GM23248 (cell line): ENCODE data around the gene ALDH6A1. TPM values are rescaled to one million over a fixed set of nuclear protein-coding genes. Genes with fewer than 3 reads are reported as not detected.

ENCODE experiments used
- DNase-seq: peaks from one replicate; pipeline ENCODE4 v3.0.0-alpha.2; 2015
- H2AFZ ChIP-seq: fragments of 200-600 bp; sonication (generic); 2 replicates; pipeline ENCODE4 v1.6.1; 2016; ENCODE audit warnings: antibody characterized with exemption
- H3F3A ChIP-seq: fragments of 200-600 bp; sonication (generic); 2 replicates; pipeline ENCODE4 v1.6.1; 2016; ENCODE audit warnings: mild to moderate bottlenecking, antibody characterized with exemption, mixed run types; ENCODE audit not compliant: insufficient read depth
- H3K27ac ChIP-seq: fragments of 200-600 bp; sonication (generic); 2 replicates; pipeline ENCODE4 v1.5.1; 2016; ENCODE audit warnings: mild to moderate bottlenecking
- H3K27me3 ChIP-seq: fragments of 200-600 bp; sonication (generic); replicated peaks from 2 replicates; pipeline ENCODE4 v1.6.1; 2016; ENCODE audit warnings: mild to moderate bottlenecking; ENCODE audit not compliant: insufficient read depth
- H3K36me3 ChIP-seq: fragments of 200-600 bp; sonication (generic); 2 replicates; pipeline ENCODE4 v1.6.1; 2016; ENCODE audit warnings: low read depth, mild to moderate bottlenecking
- H3K4me1 ChIP-seq: fragments of 200-600 bp; sonication (generic); 2 replicates; pipeline ENCODE4 v1.6.1; 2016; ENCODE audit warnings: mild to moderate bottlenecking; ENCODE audit not compliant: insufficient read depth
- H3K4me2 ChIP-seq: fragments of 200-600 bp; sonication (generic); one replicate; pipeline ENCODE4 v1.6.1; 2016; ENCODE audit warnings: mild to moderate bottlenecking; ENCODE audit not compliant: unreplicated experiment
- H3K4me3 ChIP-seq: fragments of 200-600 bp; sonication (generic); 2 replicates; pipeline ENCODE4 v1.5.1; 2016; ENCODE audit warnings: mild to moderate bottlenecking
- H3K79me2 ChIP-seq: fragments of 200-600 bp; sonication (generic); 2 replicates; pipeline ENCODE4 v1.6.1; 2016; ENCODE audit warnings: mild to moderate bottlenecking; ENCODE audit not compliant: insufficient read depth
- H3K9ac ChIP-seq: fragments of 200-600 bp; sonication (generic); 2 replicates; pipeline ENCODE4 v1.6.1; 2016; ENCODE audit warnings: mild to moderate bottlenecking
- H3K9me2 ChIP-seq: fragments of 200-600 bp; sonication (generic); 2 replicates; pipeline ENCODE4 v1.6.1; 2016; ENCODE audit warnings: mixed run types, mild to moderate bottlenecking, moderate library complexity; ENCODE audit not compliant: insufficient read depth
- H3K9me3 ChIP-seq: fragments of 200-600 bp; sonication (generic); one replicate; pipeline ENCODE4 v1.6.1; 2017; ENCODE audit warnings: low read depth
- H4K20me1 ChIP-seq: fragments of 200-600 bp; sonication (generic); 2 replicates; pipeline ENCODE4 v1.6.0; 2016; ENCODE audit not compliant: insufficient read depth
- EZH2 ChIP-seq: fragments of 200-600 bp; sonication (generic); IDR thresholded peaks from 2 replicates; pipeline ENCODE4 v1.6.1; 2018; ENCODE audit warnings: antibody characterized with exemption, mild to moderate bottlenecking; ENCODE audit not compliant: insufficient read depth, poor library complexity, severe bottlenecking
- EZH2phosphoT487 ChIP-seq: fragments of 200-600 bp; sonication (generic); IDR thresholded peaks from 2 replicates; pipeline ENCODE4 v1.6.1; 2018; ENCODE audit warnings: antibody characterized with exemption, moderate library complexity, mild to moderate bottlenecking, low read depth; ENCODE audit not compliant: insufficient read depth
- WGBS, 2 experiments: methylation state at CpG; one replicate each; pipeline ENCODE4 v1.1.6; 2015 to 2017; ENCODE audit warnings: low lambda C conversion rate in 2 of 2, low coverage in 1 of 2; ENCODE audit errors: missing lambda C conversion rate in 2 of 2; 5-methylcytosine and 5-hydroxymethylcytosine counted together
- in situ Hi-C: fragments of 300-500 bp; cut with MboI; formaldehyde crosslinking; loops from 2 replicates; pipeline ENCODE4 v1.15.0; 2020
- polyA plus RNA-seq: library from polyadenylated mRNA; unstranded; fragments of >200 nt; fragmentation: Nextera tagmentation; extraction: Ambion mirVana; gene quantifications from 2 replicates; pipeline ENCODE4 v1.2.1, GENCODE V29; 2016
- total RNA-seq: library from RNA; depleted of rRNA; stranded (reverse); fragments of >200 nt; shearing (Covaris generic); gene quantifications from 2 replicates; pipeline ENCODE4 v1.2.3, GENCODE V29; 2014

Gene ALDH6A1
- total and polyA plus RNA-seq, 2 experiments from 2014 or later: 13.8 to 21.0 TPM

- no peak overlapping the region for H3K4me2 ChIP-seq
- no peaks in the 10 kb centered on the region for H3K9me2 ChIP-seq
- no peak overlapping the region for H3K4me3 ChIP-seq
- TF ChIP-seq EZH2phosphoT487 (no peak), EZH2 (no peak)
- H3K36me3 ChIP-seq: no peaks in the 10 kb centered on the region
- no peaks in the 10 kb centered on the region for H3K79me2 ChIP-seq
- H3K9ac ChIP-seq: no peak overlapping the region
- DNase-seq: no peak
- H2AFZ ChIP-seq: no peak overlapping the region
- no peaks in the 10 kb centered on the region for H3K27me3 ChIP-seq
- in situ Hi-C loops: loop anchor here (5.0 to 25.0 kb wide), 2 partner anchors 143 to 353 kb away; no protein-coding TSS in a partner anchor
- H3K4me1 ChIP-seq: no peaks in the 10 kb centered on the region
- no peak overlapping the region for H3K27ac ChIP-seq
- no peaks in the 10 kb centered on the region for H3F3A ChIP-seq
- no peaks in the 10 kb centered on the region for H3K9me3 ChIP-seq
- no peaks in the 10 kb centered on the region for H4K20me1 ChIP-seq
- 92% methylated on average over 1 of the region's 1 CpG for WGBS, 2 experiments
Measured at GRCh38 chr14:74109369-74109768, 25.1 kb upstream of the ALDH6A1 start.

GRCh38 chr14:74105381-74105780 lies 21.1 kb upstream of the ALDH6A1 start:
- Histone ChIP-seq H2AFZ (no peak overlapping the region), H3K9me3 (no peaks in the 10 kb centered on the region), H3K79me2 (no peaks in the 10 kb centered on the region), H3K4me2 (no peak overlapping the region), H3K9me2 (no peaks in the 10 kb centered on the region), H3F3A (no peaks in the 10 kb centered on the region), H3K36me3 (no peaks in the 10 kb centered on the region), H3K27me3 (no peaks in the 10 kb centered on the region), H4K20me1 (no peaks in the 10 kb centered on the region), H3K9ac (no peak overlapping the region), H3K4me1 (no peaks in the 10 kb centered on the region), H3K27ac (no peak overlapping the region), H3K4me3 (no peak overlapping the region)
- in situ Hi-C loops: loop anchor here (5.0 to 25.0 kb wide), 2 partner anchors 147 to 357 kb away; no protein-coding TSS in a partner anchor
- no peak for TF ChIP-seq EZH2phosphoT487
- TF ChIP-seq EZH2: no peak
- no peak for DNase-seq
- WGBS, 2 experiments: 99 to 100% methylated on average over 2 of the region's 2 CpGs

- TF ChIP-seq EZH2: no peak
- no peak for TF ChIP-seq EZH2phosphoT487
- Histone ChIP-seq H3F3A (no peaks in the 10 kb centered on the region), H3K9me2 (no peaks in the 10 kb centered on the region), H3K79me2 (peaks cover 32% of the 10 kb centered on the region), H3K4me1 (0 out of 2 replicates have a peak, but pooled peaks cover 7% of the 10 kb centered on the region), H3K9me3 (no peaks in the 10 kb centered on the region), H3K4me2 (no peak overlapping the region), H3K36me3 (no peaks in the 10 kb centered on the region), H3K4me3 (no peak overlapping the region), H2AFZ (no peak overlapping the region), H3K27me3 (no peaks in the 10 kb centered on the region), H3K27ac (no peak overlapping the region), H4K20me1 (no peaks in the 10 kb centered on the region), H3K9ac (no peak overlapping the region)
- in situ Hi-C loops: no loop called here
- WGBS, 2 experiments: 94 to 97% methylated on average over 8 of the region's 8 CpGs
- DNase-seq: no peak
Measured at GRCh38 chr14:74089251-74090020, 5.2 kb upstream of the ALDH6A1 start.

- no peaks in the 10 kb centered on the region for H3K27me3 ChIP-seq
- H3K27ac ChIP-seq: peak overlapping the region; percentile 74
- in situ Hi-C loops: no loop called here
- no peaks in the 10 kb centered on the region for H3K9me2 ChIP-seq
- H4K20me1 ChIP-seq: no peaks in the 10 kb centered on the region
- peak overlapping the region; percentile 84 for H3K4me3 ChIP-seq
- H3K9me3 ChIP-seq: no peaks in the 10 kb centered on the region
- H3K4me1 ChIP-seq: peaks cover 16% of the 10 kb centered on the region
- peak overlapping the region; percentile 85 for H3K4me2 ChIP-seq
- 96 to 98% methylated on average over 1 of the region's 1 CpG for WGBS, 2 experiments
- H3K79me2 ChIP-seq: peaks cover 32% of the 10 kb centered on the region
- TF ChIP-seq EZH2phosphoT487 (no peak), EZH2 (no peak)
- peak overlapping the region; percentile 86 for H2AFZ ChIP-seq
- no peaks in the 10 kb centered on the region for H3F3A ChIP-seq
- peak; percentile 3 for DNase-seq
- peak overlapping the region; percentile 87 for H3K9ac ChIP-seq
- no peaks in the 10 kb centered on the region for H3K36me3 ChIP-seq
Measured at GRCh38 chr14:74085828-74086227, 1.6 kb upstream of the ALDH6A1 start.
